Measurements from ENCODE around the gene RNF26.

Gene RNF26

DNA sequence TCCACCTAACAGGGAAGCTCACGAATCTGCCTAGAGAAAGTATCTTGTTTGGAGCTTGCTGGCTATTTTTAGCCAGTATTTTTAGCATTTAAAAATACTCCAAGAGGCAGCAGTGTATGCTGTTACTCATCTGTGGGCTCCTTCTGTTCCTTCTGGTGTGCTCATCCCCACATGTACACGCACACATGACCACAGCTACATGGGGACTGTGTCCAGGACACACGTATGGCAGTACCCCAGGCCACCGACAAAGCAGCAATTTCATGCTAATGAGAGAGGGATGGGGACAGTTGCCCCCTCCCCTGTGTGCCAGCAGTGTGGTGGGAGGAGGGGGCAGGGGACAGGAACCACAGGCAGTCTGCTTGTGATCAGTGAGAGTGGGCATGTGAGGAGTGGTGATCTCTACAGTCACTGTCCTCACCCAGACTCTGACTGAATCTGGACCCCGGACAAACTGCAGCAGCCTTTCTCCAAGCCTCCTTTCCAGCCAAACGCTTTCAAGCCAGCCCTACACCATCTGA lies 30.8 kb downstream of the RNF26 start:
- DNase-seq = no peak
- in situ Hi-C loops (cut with HindIII; ENCODE audit: low pct_ligation_motif_present, low pct_unique_long_range_greater_than_20kb, low sequenced_read_pairs) = no loop called here

DNA sequence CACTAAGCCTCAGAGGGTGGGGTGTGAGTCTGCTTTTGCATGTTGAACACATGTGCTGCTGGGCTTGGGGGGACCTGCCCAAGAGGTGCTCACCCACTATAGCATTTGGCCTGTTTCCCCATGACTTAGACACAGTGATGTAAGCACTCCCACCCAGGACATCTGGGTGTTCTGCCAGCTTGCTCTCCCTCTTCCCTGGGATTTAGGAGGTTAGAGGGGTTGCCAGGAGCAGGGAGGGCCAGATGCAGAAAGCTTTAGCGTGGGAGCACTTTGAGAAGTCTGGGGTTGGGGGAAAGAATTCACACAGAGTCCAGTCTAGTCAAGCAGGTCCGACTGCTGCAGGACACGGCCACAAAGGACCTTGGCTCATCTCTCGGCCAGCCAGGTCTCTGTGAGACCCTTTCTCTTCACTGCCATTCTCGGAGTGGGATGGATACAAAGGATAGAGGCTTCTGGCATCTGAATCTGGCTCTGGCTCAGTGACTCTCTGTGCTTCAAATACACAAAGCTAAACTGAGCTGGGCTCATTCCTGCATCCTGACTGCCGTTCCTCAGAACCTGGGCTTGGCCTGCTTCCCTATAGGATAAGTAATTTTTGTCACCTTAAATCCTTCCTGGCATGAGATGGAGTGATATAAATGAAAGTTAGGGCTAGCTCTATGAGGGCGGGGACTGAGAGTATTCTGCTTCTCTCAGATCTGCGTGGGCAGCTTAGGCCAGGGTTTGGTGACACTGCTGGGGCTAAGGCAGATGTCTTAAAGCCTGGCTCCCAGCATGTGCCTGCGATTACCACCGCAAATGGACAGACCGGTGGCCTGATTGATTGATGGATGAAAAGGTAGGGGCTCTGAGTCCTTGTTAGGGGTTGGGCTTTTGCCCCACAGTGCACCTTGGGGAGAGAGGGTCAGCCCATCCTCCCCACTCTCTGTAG lies 32.6 kb downstream of the RNF26 start:
- in situ Hi-C loops (cut with HindIII; ENCODE audit: low pct_ligation_motif_present, low pct_unique_long_range_greater_than_20kb, low sequenced_read_pairs) = no loop called here
- no peak for DNase-seq

DNA sequence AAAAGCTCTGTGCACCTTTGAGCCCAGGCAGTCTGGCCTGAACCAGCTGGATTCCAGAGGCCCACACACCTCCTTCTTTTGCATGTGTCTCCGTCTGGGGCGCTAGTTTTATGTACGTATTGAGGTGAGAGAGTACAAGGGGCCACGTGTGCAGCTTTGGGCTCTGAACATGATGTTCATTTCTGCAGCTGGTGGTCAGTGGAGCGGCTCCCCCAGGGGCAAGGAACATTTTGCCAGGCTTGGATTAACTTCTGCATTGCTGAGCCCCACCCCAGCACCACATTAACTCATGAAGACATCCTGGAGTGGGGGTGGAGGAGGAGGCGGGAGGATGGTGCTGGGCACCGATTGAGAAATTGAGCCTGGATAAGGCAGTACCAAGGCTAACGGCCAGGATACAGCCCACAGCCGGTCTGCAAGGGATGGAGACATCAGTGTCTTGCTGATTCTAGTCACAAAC lies 33.4 kb downstream of the RNF26 start:
- DNase-seq = no peak
- in situ Hi-C loops (cut with HindIII; ENCODE audit: low pct_ligation_motif_present, low pct_unique_long_range_greater_than_20kb, low sequenced_read_pairs) = no loop called here

DNA sequence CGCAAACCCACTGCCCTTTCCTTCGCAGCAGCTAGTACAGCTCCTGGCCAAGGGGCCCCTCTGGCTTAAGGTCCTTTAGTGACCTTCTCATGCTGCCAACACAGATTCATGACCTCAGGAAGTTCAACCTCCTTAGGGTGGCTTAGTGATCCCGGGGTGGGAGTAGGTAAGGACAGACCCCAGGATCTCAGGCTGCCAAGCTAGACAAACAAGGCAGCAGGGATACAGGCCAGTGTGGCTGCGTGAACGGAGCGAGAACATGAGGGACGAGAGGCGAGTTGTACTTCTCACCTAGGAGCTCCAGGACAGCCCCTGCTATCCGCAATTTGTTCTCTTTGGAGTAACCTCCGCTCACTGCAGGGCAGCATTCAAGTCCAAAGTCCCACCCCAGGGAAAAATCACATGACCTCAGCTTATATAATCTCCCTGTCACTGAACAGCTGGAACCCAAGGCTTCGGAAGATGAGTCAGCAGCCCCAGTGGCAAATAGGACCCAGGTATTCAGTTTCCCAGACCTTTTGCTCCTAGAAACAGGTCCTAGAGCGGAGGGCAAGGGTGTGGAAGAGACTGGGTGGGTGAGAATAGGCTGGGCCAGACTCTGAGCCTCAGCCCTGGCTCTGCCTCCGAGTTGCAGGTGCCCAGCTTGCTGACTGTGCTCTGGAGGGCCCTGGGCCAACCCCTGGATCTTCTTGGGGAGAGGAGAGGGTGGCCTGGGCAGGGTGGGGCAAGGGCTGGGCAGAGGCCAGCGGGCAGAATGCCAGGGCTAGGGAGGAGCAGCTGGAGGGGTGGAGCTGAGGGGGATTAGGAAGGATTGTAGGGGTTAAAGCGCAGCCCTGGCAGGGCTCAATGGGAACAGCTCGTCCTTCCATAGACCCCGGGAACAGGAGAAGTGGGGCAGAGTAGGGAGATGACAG lies 34.1 kb downstream of the RNF26 start:
- in situ Hi-C loops (cut with HindIII; ENCODE audit: low pct_ligation_motif_present, low pct_unique_long_range_greater_than_20kb, low sequenced_read_pairs) = no loop called here
- no peak for DNase-seq

DNA sequence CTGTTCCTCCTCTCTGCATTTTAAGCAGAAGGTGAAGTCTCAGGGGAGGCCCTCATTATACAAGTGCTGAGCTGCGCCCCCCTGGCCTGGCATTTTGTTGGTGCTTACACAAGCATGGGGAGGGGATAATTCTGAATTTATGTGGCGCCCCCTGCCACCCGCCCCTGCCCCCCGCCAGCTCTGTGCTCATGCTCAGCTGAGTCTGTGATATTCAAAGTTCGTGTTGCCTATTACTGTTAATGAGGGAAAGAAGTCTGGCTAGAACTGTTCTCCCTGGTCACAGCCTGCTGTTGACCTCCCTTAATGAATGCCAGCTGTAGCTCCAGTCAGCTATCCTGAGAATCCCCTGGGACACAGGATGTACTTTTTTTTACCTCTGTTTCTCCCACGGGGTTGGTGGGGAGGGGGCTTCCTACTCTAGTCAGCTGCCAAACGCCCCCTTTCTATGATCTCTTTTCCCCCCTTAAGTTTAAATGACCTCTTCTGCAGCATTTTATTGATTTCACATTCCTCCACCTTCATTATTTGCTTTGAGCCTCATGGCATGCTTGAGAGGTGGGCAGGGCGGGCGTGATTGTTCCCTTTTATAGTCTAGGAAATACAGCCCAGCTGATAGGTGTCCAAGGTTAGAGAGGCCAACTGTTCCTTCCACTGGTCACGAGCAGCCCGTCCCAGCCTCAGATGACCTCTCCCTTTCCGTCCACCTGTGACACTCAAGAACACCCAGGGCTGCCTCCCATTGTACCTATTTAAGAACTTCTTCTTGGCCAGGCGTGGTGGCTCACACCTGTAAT lies 35.0 kb downstream of the RNF26 start:
- no peak for DNase-seq
- in situ Hi-C loops (cut with HindIII; ENCODE audit: low pct_ligation_motif_present, low pct_unique_long_range_greater_than_20kb, low sequenced_read_pairs) = no loop called here

DNA sequence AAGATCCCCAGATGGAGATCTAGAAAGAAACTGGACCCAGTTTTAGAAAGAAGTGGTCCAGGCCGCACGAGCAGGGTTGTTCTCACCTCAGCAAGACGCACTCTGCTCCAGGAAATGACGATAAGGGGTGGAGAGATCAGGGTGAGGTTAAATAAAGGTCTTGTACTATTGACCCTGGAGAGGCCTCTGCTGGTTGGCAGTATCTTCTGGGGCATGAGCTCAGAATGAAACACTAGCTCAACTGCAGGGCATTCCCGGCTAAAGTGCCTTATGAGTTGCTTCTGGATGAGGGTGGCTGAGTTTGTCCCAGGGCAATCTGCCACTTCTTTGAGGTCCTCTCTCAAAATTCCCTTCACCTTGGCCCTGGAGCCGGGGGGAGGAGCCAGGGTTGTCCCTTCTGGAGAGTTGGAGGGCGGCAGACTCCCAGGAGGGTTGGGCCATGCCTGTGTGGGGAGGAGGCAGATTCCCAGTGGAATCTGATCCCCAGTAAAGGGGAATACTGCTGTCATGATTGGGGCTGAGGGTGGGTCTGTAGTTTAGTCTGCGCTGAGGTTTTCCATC lies 36.2 kb downstream of the RNF26 start:
- in situ Hi-C loops (cut with HindIII; ENCODE audit: low pct_ligation_motif_present, low pct_unique_long_range_greater_than_20kb, low sequenced_read_pairs) = no loop called here
- DNase-seq = no peak

DNA sequence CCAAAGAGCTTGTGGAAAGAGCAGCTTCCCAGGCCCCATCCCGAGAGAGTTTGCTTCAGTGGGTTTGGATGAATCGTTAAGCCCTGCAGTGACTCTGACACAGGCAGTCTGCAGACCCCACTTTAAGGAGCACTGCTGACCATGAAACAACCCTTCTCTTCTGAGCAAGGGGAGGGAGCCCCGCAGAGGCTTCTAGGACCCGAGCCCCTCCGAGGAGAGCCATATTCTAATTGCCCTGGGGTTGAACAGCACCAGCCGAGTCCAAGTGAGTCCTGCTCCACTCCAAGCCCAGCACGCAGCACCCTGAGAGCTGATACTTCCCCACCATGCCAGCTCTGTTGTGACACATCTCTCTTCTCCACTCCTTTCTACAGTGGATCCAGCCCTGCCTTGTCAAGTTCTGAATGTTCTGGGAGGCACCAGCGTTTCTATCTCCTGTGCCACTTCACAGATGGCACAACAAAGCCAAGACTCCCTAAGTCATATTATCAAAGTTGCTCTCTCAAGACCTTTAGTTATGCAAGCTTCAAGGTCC lies 36.8 kb downstream of the RNF26 start:
- no peak for DNase-seq
- in situ Hi-C loops (cut with HindIII; ENCODE audit: low pct_ligation_motif_present, low pct_unique_long_range_greater_than_20kb, low sequenced_read_pairs) = no loop called here

DNA sequence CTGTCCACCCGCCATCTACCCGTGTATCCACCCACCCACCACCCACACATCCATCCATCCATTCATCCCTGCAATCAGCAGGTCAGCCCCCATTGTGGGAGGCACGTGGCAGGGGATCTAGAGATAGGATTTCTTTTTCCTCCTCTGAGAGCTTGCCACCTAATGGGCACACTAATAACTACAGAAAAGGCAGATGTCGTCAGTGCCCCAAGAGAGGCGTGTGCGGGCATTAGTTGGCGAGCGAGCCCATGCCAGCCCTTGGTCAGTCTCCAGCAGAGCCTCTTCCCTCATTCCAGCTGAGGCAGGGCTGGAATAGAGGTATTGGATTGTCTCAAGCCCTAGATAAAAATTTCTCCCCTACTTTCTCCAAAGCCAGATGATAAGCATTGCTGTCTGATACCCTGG lies 37.5 kb downstream of the RNF26 start:
- peak; percentile 47 for DNase-seq
- in situ Hi-C loops (cut with HindIII; ENCODE audit: low pct_ligation_motif_present, low pct_unique_long_range_greater_than_20kb, low sequenced_read_pairs) = no loop called here

DNA sequence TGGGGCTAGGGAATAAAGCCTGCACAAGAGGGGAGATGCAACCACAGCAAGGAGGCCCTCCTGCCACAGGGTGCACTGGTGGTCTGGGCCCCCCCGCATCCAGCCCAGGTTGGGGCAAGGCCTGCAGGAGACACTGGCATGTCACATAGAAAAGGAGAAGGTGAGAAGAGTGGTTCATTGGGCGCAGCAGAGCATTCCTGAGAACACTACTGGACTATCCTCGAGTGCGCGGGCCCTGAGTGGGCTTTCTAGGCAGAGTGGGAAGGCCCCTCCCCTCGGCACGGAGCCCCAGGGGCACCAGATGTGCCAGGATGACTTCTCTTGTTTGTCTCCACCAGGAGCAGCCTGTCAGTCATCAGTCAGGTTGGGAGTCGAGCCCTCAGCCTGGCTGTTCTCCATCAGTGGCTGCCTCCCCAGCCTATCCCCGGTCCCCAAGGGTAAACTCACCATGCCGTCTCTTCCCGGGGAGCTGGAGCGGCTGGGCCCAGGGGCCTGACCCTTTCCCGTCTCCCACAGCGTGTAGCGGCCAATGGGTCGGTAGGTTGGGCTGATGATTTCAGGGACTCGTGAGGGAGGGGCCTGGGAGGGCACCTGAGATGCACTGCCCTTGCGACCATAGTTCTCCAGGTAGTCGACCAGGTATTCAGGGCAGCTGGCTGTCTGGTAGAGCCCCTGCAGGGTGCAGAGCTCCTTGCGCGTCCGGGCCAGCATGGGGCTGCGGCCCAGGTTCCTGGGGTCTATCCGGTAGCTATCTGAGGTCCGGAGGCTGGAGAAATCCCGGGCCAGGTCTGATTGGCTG lies 38.1 kb downstream of the RNF26 start:
- in situ Hi-C loops (cut with HindIII; ENCODE audit: low pct_ligation_motif_present, low pct_unique_long_range_greater_than_20kb, low sequenced_read_pairs) = no loop called here
- DNase-seq = no peak

DNA sequence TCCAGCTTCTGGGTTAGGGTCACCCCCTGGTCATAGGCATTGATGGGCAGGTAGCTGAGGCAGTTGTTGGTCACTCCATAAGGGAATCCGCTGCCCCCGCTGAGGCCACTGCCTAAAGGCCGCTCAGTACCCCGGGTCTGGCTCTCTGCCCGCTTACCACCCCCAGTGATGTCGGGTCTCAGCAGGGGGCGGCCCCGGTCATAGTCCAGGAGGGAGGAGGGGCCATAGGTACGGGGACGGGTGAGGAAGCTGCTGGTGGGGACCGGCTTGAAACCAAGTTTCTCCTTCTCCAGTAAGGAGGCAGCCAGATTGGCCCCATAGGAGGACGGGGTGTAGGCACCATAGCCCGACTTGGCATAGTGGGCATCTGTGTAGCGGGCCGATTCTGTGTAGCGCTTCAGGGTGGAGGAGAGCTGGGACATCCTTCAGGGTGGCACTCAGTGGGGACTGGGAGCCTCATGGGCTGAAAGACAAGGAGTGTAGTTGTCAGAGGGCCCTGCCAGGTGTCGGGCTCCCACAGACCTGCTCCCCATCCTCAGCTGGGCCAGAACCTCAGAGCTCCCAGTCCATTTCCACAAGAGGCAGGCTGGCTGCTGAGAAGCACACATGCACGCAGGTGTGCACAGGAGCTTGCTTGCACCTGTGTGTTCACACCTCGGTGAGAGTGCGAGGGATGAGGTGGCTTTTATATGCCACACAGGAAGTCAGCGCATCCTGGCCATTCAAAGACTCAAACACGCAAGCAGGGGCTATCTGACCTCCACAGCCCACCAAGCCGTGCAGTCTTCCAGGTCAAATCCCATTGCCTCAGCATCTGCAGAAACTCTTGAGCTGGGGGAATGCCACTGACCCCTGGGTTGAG lies 39.0 kb downstream of the RNF26 start:
- in situ Hi-C loops (cut with HindIII; ENCODE audit: low pct_ligation_motif_present, low pct_unique_long_range_greater_than_20kb, low sequenced_read_pairs) = no loop called here
- no peak for DNase-seq

DNA sequence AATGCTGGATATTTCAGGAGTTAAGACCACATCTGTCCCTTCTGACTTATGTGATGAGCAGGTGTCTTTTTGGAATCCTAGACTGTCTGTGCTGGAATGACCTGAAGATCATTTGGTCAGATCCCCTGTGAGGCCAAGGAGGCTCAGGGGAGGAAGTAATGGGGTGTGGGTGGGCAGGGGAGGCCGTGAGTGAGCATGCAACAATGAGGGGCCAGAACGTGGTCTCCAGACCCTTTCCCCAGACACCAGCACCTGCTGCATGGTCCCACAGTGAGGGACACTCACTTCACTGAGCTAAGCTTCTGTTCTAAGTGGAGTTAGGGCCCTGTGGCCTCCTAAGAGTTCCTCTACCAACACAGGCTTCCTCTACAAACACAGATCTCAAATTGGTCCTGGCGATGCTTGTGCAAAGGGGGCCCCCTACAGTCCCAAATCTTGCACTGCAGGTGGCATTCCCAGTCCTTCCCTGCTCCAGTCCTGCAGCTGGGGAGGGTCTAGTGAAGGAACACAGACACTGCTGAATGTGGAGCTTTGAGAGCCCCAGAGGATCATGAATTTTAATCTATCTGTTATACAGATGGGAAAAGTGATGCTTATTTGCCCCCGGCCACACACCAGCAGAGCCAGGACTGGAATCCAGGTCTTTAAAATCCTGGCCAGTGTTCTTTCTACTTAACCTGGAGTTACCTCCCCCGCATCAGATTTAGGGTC lies 39.7 kb downstream of the RNF26 start:
- in situ Hi-C loops (cut with HindIII; ENCODE audit: low pct_ligation_motif_present, low pct_unique_long_range_greater_than_20kb, low sequenced_read_pairs) = no loop called here

DNA sequence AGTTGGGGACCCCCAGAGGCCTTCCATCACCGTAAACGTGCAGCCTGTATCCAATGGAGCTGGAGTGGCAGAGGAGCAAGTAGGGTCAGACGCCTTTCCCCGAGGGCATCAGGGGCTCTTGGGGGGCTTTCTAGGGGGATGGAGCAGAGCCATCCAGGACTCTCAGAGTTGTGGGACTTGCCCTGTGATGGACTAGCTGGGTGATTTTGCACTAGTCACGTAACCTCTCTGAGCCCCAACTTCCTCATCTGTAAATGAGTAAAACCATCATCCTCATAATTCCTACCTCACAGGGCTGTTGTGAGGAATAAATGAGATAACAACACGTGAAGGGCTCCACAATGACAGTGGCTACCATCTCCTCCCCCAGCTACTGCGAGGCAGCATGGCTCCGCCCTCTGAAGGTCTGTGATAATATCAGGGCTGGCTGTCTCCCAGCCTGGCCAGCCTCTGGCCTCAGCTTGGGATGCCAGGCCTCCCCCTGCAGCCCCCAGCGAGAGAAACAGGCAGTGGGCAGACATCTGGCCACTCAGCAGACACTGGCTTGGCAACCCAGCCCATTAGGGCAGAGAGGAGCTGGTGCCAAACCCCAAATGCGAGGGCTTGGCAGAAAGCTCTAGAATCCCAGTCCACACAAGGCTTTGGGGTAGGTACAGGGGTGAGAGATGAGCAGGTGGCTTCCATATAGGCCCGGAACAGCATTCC lies 40.5 kb downstream of the RNF26 start:
- no peak for DNase-seq
- in situ Hi-C loops (cut with HindIII; ENCODE audit: low pct_ligation_motif_present, low pct_unique_long_range_greater_than_20kb, low sequenced_read_pairs) = no loop called here

More for the DNA sequence above, 39.7 kb downstream of the RNF26 start:
- peak; percentile 68 for DNase-seq

DNA sequence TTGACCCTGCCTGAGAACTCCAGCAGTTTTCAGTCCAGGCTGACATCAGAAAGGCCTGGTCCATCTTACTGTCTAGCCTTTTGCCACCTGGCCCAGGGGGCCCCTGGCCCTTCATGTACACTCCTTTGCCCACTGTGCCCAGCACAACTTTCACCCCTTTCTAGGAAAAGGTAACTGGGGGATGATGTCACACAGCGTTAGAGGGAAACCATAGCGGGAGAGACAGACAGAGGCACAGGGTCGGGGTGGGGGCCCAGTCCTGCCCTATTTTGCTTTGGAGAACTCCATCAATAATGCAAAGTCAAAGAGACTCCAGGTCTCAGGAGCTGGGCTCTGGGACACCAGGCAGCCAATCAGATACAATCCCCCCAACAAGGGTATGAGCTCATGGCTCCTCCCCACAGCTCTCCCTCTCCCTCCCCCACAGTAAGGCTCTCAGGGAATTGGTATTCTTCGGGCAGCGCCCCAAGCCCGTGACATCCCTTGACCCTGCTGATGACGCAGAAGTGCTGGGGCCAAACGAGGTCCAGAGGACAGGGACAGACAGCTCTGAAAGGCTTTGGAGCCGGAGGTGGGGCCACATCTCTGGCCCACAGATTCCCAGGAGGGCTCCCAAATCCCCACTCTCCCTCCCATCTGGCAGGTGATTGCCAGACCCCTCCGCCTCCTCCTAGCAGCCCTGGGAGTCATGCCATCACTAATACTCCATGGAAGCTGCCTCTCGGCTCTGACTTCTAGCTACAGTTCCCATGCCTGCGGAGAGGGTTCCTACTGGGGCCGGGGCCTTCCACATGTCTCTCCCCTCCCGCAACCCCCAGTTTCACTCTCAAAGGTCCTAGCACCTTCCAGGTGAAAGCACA lies 41.2 kb downstream of the RNF26 start:
- no peak for DNase-seq
- in situ Hi-C loops (cut with HindIII; ENCODE audit: low pct_ligation_motif_present, low pct_unique_long_range_greater_than_20kb, low sequenced_read_pairs) = no loop called here

DNA sequence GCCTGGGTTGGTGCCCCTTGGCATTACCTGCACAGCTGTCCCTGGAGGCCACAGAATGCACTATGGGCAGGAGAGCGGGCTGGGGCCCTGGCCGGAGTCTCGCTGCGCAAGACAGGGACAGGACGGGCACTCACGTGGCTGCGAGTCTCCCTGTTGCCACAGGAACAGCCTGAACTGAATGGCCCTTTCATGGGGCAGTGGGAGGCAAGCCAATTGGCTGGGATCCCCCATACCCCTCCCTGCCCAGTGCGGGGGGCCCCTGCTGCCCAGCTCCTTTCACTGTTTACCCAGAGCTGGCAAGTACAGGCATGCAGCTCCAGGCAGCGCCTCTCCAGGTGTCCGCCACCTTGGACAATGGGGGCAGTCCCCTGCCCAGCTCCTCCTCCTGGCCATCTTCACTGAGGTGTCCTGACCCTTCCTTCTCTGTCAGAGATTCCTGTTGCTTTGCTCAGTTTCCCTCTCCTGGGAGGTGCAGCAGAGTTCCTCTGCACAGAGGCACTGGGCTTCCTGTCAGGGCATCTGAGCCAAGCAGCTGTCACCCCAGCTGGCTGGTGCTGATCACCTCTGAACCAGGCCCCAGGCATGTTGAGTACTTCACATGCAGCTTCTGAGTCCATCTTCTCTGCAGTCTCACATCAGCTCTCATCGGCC lies 42.0 kb downstream of the RNF26 start:
- no peak for DNase-seq
- in situ Hi-C loops (cut with HindIII; ENCODE audit: low pct_ligation_motif_present, low pct_unique_long_range_greater_than_20kb, low sequenced_read_pairs) = no loop called here
